ENCODE data around the gene GRAMD2B. TPM values are rescaled to one million over a fixed set of nuclear protein-coding genes. Genes with fewer than 3 reads are reported as not detected.

Gene GRAMD2B
- total RNA-seq, 4 donors from 2014 or later = 43.9 to 85.0 (median 52.3) TPM

GRCh38 chr5:126400621-126401251 is 22.5 kb upstream of the GRAMD2B start:
- Histone ChIP-seq H3K9me3 (peaks cover 10% of the 10 kb centered on the region), H3K27ac (no peak overlapping the region), H3K36me3 (no peaks in the 10 kb centered on the region), H3K27me3 (no peaks in the 10 kb centered on the region), H3K4me3 (no peak overlapping the region), H3K4me1 (no peaks in the 10 kb centered on the region)
- DNase-seq (ENCODE audit: low spot score in 2 of 2) = no peak
- TF ChIP-seq POLR2A (IDR thresholded peaks at IDR 0.05) (no peak), EP300 (IDR thresholded peaks at IDR 0.05) (no peak), CTCF (IDR thresholded peaks at IDR 0.05) (no peak), POLR2AphosphoS5 (IDR thresholded peaks at IDR 0.05) (no peak)
- WGBS = 96% methylated on average over 3 of the region's 3 CpGs

- Histone ChIP-seq H3K36me3 (no peaks in the 10 kb centered on the region), H3K9me3 (peaks cover 10% of the 10 kb centered on the region), H3K4me1 (no peaks in the 10 kb centered on the region), H3K27me3 (no peaks in the 10 kb centered on the region), H3K4me3 (no peak overlapping the region), H3K27ac (no peak overlapping the region)
- DNase-seq (ENCODE audit: low spot score in 2 of 2) = no peak
- 46% methylated on average over 2 of the region's 2 CpGs for WGBS
- TF ChIP-seq CTCF (IDR thresholded peaks at IDR 0.05) (no peak), POLR2AphosphoS5 (IDR thresholded peaks at IDR 0.05) (no peak), POLR2A (IDR thresholded peaks at IDR 0.05) (no peak), EP300 (IDR thresholded peaks at IDR 0.05) (no peak)
Observed at GRCh38 chr5:126402621-126403555, 20.3 kb upstream of the GRAMD2B start.

GRCh38 chr5:126403876-126404275 is 19.3 kb upstream of the GRAMD2B start:
- Histone ChIP-seq H3K4me1 (no peaks in the 10 kb centered on the region), H3K9me3 (peaks cover 10% of the 10 kb centered on the region), H3K27me3 (no peaks in the 10 kb centered on the region), H3K27ac (no peak overlapping the region), H3K36me3 (no peaks in the 10 kb centered on the region), H3K4me3 (no peak overlapping the region)
- no peak for DNase-seq (ENCODE audit: low spot score in 2 of 2)
- no peak for TF ChIP-seq CTCF (IDR thresholded peaks at IDR 0.05)
- TF ChIP-seq POLR2A (IDR thresholded peaks at IDR 0.05) = no peak
- TF ChIP-seq POLR2AphosphoS5 (IDR thresholded peaks at IDR 0.05) = no peak
- TF ChIP-seq EP300 (IDR thresholded peaks at IDR 0.05) = no peak

GRCh38 chr5:126410623-126411022 is 12.6 kb upstream of the GRAMD2B start:
- no peaks in the 10 kb centered on the region for H3K27me3 ChIP-seq
- H3K9me3 ChIP-seq = no peaks in the 10 kb centered on the region
- H3K4me3 ChIP-seq = no peak overlapping the region
- TF ChIP-seq EP300 (IDR thresholded peaks at IDR 0.05) (no peak), CTCF (IDR thresholded peaks at IDR 0.05) (no peak), POLR2A (IDR thresholded peaks at IDR 0.05) (no peak), POLR2AphosphoS5 (IDR thresholded peaks at IDR 0.05) (no peak)
- no peak for DNase-seq (ENCODE audit: low spot score in 2 of 2)
- H3K36me3 ChIP-seq = no peaks in the 10 kb centered on the region
- 63% methylated on average over 2 of the region's 2 CpGs for WGBS
- H3K27ac ChIP-seq = no peak overlapping the region
- peaks cover 12% of the 10 kb centered on the region for H3K4me1 ChIP-seq

- no peak for TF ChIP-seq EP300 (IDR thresholded peaks at IDR 0.05)
- TF ChIP-seq POLR2AphosphoS5 (IDR thresholded peaks at IDR 0.05) = no peak
- no peak for TF ChIP-seq CTCF (IDR thresholded peaks at IDR 0.05)
- TF ChIP-seq POLR2A (IDR thresholded peaks at IDR 0.05) = no peak
- no peaks in the 10 kb centered on the region for H3K36me3 ChIP-seq
- H3K9me3 ChIP-seq = no peaks in the 10 kb centered on the region
- peaks cover 12% of the 10 kb centered on the region for H3K4me1 ChIP-seq
- H3K4me3 ChIP-seq = no peak overlapping the region
- H3K27ac ChIP-seq = no peak overlapping the region
- no peaks in the 10 kb centered on the region for H3K27me3 ChIP-seq
- WGBS = 94% methylated on average over 3 of the region's 3 CpGs
- no peak for DNase-seq (ENCODE audit: low spot score in 2 of 2)
Observed at GRCh38 chr5:126413856-126414255, 9.4 kb upstream of the GRAMD2B start.

Data from suprapubic skin (tissue), 4 donors.